ENCODE data around the gene PON3. TPM values are rescaled to one million over a fixed set of nuclear protein-coding genes. Genes with fewer than 3 reads are reported as not detected.
A peak's percentile ranks its signal among the peaks of the same experiment; 100 is the strongest.

Gene PON3
- total and polyA plus RNA-seq, 2 of the 4 experiments (the other 2 are of a cell fraction), result not detected

DNA sequence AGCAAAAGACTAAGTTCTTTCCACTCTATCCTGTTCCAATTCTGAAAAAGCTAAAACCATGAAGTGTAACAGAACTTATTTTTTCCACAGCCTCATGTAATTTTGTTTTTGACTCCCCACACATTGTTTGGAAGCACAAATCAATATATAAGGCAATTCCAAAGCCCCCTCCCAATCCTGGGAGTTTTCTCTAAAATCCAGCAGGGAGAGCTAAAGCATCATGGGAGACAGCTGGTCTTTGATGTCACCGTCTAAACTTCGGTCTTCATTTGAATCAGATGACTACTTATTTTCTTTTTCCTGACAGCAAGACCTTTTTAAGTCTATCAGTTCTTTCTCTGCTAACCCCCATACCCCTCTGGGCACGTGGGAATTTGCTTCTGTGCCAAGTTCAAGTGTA is 38.6 kb downstream of the PON3 start:
- intact Hi-C loops (cut with micrococcal nuclease), result loop anchor here (1.0 kb wide), 1 partner anchor 120 kb away; no protein-coding TSS in a partner anchor

More for the DNA sequence above, 38.6 kb downstream of the PON3 start:
- POLR2A ChIA-PET (ENCODE audit: unreplicated experiment), result no interaction called here
- Histone ChIP-seq H3K23ac (ENCODE audit: low read depth, low read length) (no peak overlapping the region), H3K4me3 (ENCODE audit: insufficient read depth, low read depth, low read length) (no peak overlapping the region), H3K79me1 (ENCODE audit: low read depth in 1 of 2, low read length in 2 of 2) (no peaks in the 10 kb centered on the region), H2AK9ac (replicated peaks; ENCODE audit: low read depth, low read length, poor library complexity) (no peak overlapping the region), H3K4me2 (ENCODE audit: low read depth, low read length) (no peak overlapping the region), H4K20me1 (ENCODE audit: insufficient read depth, low read length) (no peaks in the 10 kb centered on the region), H2BK120ac (ENCODE audit: low read depth, low read length) (no peak overlapping the region), H3K9me1 (ENCODE audit: insufficient read depth, low read length) (no peaks in the 10 kb centered on the region), H3K9ac (ENCODE audit: low read depth, low read length) (no peak overlapping the region), H3K56ac (ENCODE audit: extremely low read depth, insufficient read depth, low read length) (no peak overlapping the region), H2BK15ac (ENCODE audit: low read depth, low read length) (no peak overlapping the region), H4K91ac (ENCODE audit: insufficient read depth, low read depth, low read length) (no peak overlapping the region), H3K4me1 (ENCODE audit: control insufficient read depth, insufficient read depth, low read length) (no peaks in the 10 kb centered on the region), H3K27ac (ENCODE audit: insufficient read depth, low read length) (no peak overlapping the region), H3K27me3 (ENCODE audit: control insufficient read depth, insufficient read depth, low read length) (no peaks in the 10 kb centered on the region), H3K9me3 (ENCODE audit: control insufficient read depth, insufficient read depth, low read length) (no peaks in the 10 kb centered on the region), H2AK5ac (ENCODE audit: low read depth, low read length) (no peak overlapping the region), H2BK5ac (ENCODE audit: low read depth, low read length, poor library complexity, severe bottlenecking) (no peak overlapping the region), H4K8ac (ENCODE audit: low read depth in 2 of 2, low read length in 2 of 2) (no peak overlapping the region), H3K36me3 (ENCODE audit: control insufficient read depth, insufficient read depth, low read length) (no peaks in the 10 kb centered on the region), H4K5ac (ENCODE audit: low read depth, low read length) (no peak overlapping the region), H2AFZ (replicated peaks; ENCODE audit: low read length, poor library complexity) (no peak overlapping the region), H3K14ac (replicated peaks; ENCODE audit: low read depth, low read length) (no peak overlapping the region), H2BK20ac (ENCODE audit: low read depth, low read length) (no peak overlapping the region), H3K4ac (ENCODE audit: low read depth, low read length) (no peak overlapping the region), H3K18ac (ENCODE audit: low read depth, low read length) (no peak overlapping the region)
- dilution Hi-C loops (cut with HindIII; ENCODE audit: low sequenced_read_pairs, unreplicated experiment) (no loop called here), in situ Hi-C loops (cut with MboI; ENCODE audit: low sequenced_read_pairs) (no loop called here)
- TF ChIP-seq ELK1 (IDR thresholded peaks at IDR 0.05; ENCODE audit: borderline replicate concordance, low read depth, low read length) (no peak), CTCF (conservative IDR thresholded peaks at IDR 0.05; ENCODE audit: low read depth, low read length) (0 out of 2 replicates have a peak, but pooled peaks have one; percentile 27), FOS (IDR thresholded peaks at IDR 0.05; ENCODE audit: low read depth, low read length) (no peak), RAD21 (IDR thresholded peaks at IDR 0.05; ENCODE audit: low read length) (peak; percentile 15; the same call in 1 of the 2 replicates), MXI1 (IDR thresholded peaks at IDR 0.05; ENCODE audit: borderline replicate concordance, low read depth, low read length) (no peak)
- CTCF ChIA-PET, result interaction anchor here (0.6 kb wide), 1 partner anchor 87 kb away, joined by 5 read pairs; no protein-coding TSS in a partner anchor
- no TSS peak for BruUV-seq (replicated peaks)
- DNase-seq, result no peak
- no peak for ATAC-seq (ENCODE audit: low read depth)
- WGBS, 2 experiments (ENCODE audit: extremely low coverage in 2 of 2, insufficient read length in 1 of 2), result no CpG with 5 or more reads among the region's 3 CpGs

Measured in IMR-90 (cell line).